ENCODE measurements around the gene FNIP2.

DNA sequence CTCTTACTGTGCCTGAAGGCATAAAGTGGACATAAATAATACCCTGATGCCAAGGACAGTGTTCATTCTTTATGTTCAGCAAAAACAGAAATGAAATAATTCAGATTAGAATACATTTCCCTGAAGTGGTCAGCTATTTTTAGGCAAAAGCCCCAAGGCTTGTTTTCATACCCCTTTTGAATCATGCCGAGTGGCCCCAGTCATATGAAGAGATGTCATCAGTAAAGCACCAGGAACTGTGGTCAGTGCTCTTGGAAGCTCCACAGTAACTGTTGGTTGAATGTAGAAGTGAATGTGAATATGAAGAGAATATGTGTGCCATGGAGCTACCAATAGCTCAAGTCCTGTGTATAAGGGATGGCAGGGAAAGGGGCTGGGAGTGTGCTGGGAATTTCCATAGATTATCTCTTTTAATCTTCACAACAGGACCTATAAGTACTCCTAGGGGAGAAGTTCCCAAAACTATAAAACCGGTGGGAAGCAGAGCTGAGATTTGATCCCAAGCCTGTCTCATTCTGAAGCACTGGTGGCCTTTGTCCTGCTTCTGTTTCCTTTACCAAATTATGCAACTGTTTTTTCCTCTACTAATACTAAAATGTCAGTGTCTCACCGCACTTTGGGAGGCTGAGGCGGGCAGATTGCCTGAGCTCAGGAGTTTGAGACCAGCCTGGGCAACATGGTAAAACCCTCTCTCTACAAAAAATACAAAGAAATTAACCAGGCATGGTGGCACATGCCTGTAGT, 52.6 kb downstream of the FNIP2 start:
- TF ChIP-seq YY1 (IDR thresholded peaks at IDR 0.05; ENCODE audit: insufficient read depth, insufficient read length) (no peak), ZNF274 (IDR thresholded peaks at IDR 0.05; ENCODE audit: low read depth, low read length) (no peak)
